T-helper 9 cell (primary cell): Measurements from ENCODE around the gene MUC5AC.
"Not testable (repeated sequence)": the region's sequence is repeated elsewhere in the genome, so short reads cannot be mapped to it uniquely, and the experiment has no call there.

ENCODE experiments used
- DNase-seq: peaks from one replicate; pipeline ENCODE4 v3.0.0-alpha.2; 2020

The MUC5AC gene

DNA sequence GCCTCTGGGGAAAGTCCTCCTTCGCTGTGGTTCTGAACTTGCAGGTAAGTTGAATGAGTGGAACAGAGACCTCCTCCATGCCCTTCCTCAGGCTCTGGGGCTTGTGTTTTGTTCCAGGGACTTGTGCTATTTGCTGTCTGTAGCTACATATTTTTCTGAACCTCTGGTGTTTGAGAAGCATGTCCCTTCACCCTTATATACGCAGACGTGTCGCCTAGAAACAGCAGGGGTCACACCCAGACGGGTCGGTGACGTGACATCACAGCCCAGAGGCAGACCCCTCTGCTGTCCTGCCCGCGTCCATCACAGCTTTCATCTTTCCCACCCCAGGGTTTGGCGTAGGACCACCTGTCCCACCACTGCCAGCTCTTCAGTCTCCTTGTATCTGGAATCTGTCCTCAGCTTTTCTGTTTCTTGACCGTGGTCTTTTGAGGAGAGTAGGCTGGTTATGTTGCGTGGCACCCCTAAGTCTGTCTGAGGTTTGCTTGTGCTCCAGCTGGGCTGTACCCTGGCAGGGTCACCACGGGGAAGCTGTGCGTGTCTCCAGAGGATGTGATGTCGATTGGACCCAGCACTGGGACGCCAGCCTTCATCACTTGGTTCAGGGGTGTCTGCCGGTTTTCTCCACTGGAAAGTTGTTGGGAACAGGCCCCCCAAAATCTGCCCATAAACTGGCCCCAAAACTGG lies 51.8 kb downstream of the MUC5AC start:
- no peak for DNase-seq

DNA sequence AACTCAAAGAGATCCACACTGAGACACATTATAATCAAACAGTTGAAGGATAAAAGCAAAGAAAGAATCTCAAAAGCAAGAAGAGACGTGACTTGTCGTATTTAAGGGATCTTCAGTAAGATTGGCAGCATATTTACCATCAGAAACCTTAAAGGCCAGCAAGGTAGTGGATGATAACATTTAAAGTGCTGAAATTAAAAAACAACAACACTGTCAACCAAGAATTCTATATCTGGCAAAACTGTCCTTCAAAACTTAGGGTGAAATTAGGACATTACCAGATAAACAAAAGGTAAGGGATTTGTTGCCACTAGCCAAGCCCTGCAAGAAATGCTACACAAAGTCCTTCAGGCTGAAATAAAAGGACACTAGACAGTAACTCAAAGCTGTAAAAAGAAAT lies 54.1 kb downstream of the MUC5AC start:
- DNase-seq = no peak

DNA sequence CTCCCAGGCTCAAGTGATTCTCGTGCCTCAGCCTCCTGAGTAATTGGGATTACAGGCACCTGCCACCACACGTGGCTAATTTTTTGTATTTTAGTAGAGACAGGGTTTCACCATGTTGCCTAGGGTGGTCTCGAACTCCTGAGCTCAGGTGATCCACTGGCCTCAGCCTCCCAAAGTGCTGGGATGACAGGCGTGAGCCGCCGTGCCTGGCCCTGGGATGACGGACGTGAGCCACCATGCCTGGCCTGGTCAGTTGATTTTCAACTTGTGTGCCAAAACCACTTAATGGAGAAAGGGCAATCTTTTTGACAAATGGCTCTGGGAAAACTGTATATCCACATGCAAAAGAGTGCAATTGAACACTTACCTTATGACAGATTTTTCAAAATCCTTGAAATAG lies 58.1 kb downstream of the MUC5AC start:
- not testable (repeated sequence) for DNase-seq

DNA sequence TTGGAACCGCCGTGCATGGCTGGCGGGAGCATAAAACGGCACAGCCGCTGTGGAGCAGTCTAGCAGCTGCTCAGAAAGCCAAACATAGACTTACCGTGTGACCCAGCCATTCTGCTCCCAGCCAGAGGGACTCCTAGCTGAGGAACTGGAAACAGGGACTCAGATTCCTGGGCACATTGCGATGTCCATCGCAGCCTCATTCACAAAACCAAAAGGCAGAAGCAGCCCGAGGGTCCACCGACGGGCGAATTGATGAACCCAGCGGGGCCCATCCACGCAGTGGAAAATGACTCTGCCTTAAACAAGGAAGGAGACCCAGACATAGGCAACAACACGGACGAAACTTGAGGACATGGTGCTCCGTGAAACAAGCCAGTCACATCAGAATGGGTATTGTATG lies 59.4 kb downstream of the MUC5AC start:
- no peak for DNase-seq

DNA sequence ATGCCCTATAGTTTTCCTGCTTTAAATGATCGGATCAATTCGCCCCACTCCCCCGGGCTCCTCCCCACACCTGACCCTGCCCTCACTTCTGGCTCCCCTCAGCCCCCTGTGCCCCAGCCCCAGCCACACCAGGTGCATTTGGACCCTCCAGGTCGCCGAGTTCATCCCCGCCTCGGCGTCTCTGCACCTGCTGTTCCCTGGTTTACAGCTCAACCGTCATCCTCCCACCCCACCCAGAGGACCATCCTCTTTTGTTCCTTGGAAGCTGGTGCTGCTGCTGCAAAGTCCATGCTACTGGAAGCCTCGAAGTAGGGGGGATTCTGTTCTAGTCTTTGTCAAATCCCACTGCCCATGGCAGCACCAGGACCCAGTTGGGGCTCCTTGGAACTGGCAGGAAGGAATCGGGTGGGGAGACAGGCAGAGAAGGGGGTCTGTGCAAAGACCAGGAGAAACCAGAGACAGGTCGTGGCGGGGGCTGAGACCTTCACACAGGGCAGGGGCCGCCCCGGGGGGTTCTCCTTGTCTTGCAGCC lies 60.6 kb downstream of the MUC5AC start:
- no peak for DNase-seq

DNA sequence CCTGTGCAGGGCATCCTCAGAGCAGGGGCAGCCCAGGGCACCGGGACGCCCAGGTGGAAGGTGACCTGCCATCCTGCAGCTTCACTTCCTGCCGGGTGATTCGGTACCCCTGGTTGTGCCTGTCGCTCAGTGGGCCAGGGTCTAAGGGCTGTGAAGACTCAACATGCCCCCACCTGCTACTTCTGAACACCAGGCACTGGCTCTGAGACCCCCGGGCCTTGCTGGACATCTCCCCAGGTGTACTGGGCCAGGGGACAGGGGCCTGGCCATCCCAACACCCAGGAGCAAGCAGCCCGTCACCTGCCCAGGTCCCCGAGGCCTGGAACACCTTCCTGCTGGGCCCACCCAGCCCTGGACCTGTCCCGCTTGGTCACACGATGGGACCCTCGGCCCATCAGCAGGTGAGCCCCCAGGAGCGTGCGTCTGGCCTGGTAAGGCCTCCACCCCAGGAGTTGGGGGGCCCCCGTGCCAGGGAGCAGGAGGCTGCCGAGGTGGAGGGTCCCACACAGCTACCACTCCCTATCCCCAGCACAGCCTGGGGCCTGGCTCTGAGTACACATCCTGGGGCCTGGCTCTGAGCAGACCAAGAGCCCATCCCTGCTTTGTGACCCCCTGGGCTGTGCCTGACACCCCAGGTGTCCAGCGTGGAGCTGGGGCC lies 61.2 kb downstream of the MUC5AC start:
- DNase-seq = no peak

DNA sequence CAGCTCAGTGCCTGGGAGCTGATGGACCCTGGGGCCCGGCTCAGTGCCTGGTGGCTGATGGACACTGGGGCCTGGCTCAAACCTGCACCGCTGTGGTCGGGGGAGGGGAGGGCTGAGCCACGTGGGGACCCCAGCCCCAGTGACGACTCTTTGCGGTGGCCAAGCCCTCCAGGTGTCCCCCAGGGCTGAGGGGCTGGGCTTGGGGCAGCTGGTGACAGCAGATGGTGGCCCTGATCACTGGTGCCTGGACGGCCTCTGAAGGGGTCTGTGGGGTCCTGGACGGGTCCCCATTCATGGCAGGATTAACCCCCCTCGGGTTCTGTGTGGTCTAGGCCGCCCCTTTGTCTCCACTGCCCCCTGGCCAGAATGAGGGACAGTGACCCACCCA lies 61.7 kb downstream of the MUC5AC start:
- DNase-seq = no peak

DNA sequence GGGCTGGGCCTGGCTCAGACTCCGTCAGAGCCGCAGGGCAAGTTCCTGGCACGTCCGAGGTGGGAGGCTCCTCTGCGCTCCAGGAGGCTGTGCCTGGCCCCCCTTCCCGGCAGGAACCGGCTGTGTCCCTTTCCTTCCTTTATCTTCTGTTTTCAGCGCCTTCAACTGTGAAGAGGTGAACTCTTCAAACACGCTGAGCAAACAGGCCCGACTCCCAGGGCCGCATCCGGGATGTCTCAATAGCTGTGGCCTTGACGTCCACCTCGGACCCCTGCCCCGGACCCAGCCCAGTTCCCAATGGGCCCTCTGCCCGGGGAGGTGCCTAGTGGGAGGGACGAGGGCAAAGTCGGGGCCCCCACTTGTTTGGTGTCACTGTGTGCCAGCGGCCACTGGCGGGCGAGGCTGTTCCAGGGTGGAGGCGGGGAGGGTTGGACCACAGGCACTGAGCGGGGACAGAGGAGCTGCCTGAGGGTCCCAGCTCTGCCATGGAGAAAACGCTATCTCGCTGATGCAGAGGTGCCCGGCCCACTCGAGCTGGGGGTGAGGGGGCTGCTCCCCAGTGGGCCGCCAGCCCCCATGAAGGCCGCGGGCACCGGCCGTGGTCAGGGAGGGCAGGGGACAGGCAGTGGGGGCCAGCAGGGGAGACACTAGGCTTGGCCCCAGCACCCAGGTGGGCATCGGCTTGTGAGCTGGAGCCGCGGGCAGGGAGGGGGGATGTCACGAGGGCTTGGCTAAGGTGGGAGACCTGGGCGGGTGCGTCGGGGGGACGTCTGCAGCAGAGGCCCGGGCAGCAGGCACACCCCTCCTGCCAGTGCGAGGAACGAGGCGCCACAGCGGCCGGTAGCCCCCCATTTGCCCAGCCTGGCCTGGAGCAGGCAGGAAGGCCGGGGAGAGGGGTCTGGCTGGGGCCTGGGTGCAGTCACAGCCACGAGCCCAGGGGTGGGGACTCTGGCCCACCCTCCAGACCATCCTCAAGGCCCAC lies 62.4 kb downstream of the MUC5AC start:
- DNase-seq = no peak

DNA sequence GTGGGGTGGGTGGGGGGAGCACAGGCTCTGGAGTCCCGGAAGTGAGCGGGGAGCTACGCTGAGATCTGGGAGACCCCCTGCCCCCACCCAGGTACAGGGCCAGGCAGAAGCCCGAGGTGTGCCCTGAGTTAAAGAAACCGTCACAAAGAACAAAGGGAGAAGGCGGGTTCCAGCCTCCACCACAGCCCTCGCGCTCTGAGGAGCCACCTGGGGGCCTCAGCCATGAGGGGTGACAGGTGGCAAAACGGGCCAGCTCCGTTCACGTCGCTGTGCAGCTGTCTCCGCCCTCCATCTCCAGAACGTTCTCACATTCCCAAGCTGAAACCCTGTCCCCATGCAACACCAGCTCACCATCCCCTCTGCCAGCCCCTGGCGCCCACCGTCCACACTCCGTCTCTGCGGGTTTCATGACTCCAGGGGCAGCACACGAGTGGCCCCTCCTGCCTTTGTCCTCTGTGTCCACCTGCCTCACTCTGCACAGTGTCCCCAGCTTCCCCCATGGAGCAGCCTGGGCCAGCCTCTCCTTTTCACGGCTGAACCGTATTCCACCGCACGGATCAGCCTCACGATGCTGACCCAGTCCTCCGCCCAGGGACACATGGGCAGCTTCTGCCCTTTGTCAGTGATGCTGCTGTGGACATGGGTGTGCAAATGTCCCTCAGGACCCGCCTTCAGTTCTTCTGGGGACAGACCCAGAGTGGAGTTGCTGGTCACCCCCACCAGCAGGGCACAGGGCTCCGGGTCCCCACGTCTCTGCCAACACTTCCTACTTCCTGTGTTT lies 63.4 kb downstream of the MUC5AC start:
- DNase-seq = no peak

DNA sequence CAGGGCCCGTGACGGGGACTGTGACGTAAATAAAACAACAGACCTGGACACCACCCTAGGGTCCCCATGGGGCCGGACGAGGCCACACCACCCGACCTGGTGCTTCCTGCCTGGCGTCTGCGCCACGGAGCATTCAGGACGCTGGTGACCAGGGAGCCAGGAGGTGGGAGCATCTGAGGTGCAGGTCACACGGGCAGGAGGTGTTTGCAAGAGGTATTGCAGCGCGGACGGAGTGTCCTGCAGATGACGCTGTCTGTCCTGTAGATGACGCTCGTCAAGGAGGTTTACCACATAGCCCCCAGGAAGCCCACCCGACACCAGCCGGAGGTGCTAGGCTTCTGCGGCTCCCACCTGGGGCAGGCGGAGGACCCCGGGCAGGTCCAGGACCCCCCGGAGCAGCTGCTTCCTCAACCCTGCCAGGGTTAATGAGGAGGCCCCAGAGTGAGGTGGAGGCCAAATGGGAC lies 64.1 kb downstream of the MUC5AC start:
- DNase-seq = no peak

DNA sequence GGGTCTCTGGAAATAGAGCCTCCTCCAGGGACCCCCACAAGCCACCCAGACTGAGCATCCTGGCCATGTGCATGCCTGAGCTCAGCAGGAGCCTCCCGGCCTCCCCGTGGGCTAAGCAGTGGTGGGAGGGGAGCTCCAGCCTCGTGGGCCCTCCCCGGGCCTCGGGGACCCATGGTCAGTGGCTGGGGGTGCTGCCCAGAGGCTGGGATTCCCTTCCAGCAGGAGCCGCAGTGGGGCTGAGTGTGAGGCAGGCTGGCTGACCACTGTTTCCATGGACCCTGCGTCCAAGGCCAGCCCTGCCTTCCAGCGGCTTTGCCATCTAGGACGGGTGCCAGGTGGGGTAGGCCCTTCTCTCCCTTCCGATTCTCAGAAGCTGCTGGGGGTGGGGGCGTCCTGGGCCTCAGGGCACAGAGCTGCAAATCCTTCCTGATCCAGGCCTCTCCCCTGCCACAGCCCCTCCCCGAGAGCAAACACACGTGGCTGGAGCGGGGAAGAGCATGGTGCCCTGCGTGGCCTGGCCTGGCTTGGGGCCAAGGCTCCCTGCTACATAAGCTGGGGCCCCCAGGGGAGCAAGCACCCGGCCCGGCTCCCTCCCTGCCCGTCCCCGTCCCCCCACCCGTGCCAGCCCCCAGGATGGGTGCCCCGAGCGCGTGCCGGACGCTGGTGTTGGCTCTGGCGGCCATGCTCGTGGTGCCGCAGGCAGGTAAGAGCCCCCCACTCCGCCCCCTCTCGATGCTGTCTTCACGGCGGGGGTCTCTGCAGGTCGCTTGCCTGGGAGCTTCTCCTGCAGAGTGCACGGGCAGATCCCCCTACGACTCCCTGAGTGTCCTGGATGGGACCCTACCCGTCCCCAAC lies 65.0 kb downstream of the MUC5AC start, which contains the start of gene MUC5B:
TSS of gene MUC5B (plus strand) at position 576 of the 855 bp plus-strand sequence. CDS start at position 634, 58 bp downstream.
- DNase-seq = no peak

DNA sequence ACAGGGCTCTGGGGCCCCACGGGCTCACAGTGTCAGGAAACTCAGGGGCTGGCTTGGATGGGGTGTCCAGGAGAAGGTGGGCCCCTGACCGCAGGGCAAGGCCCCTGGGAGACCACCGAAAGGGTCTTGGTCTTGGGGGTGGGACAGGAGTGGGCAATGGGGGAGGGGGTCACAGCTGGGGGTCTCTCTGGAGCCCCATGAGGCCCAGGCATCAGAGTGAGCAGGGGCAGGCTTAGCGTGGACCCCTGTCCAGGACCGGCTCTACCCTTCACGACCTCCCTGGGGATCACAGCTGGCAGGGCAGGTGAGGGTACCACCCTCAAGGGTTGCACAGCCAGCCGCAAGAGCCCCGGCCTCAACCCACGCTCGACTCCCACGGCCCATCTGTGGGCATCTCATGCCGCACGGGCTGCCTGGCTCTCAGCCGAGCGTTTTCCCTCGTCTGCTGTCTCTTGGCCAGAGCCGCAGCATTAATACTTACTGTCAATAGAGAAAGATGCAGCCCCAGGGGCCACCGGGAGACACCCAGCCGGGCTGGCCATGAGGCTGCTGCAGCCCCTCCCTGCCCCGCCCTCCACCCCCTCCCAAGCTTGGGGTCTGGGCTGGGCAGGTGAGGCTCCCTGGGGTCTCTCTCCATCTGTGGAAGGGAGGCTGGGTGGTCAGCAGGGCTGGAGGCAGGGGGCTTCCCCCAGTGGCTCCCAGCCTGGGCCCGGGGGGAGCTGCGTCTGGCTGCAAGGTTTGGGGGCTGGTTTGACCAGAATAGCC lies 65.8 kb downstream of the MUC5AC start:
- DNase-seq = no peak

DNA sequence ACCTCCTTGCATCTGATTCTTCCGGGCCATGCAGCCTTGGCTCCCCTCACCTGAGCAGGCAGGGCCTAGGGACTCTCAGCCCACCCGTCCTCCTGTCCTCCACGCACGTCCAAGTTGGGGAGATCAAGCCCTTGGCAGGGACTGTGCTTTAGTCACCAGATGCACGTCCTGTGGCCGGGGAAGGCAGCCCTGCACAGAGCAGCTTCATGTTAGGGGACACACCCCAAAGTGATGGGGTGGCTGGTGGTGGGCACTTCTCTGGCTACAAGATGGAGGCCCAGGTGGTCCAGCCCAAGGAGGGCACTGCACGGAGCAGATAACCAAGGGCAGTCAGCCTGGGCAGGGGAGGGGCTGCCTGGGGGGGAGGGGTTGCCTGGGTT lies 66.3 kb downstream of the MUC5AC start:
- DNase-seq = no peak

DNA sequence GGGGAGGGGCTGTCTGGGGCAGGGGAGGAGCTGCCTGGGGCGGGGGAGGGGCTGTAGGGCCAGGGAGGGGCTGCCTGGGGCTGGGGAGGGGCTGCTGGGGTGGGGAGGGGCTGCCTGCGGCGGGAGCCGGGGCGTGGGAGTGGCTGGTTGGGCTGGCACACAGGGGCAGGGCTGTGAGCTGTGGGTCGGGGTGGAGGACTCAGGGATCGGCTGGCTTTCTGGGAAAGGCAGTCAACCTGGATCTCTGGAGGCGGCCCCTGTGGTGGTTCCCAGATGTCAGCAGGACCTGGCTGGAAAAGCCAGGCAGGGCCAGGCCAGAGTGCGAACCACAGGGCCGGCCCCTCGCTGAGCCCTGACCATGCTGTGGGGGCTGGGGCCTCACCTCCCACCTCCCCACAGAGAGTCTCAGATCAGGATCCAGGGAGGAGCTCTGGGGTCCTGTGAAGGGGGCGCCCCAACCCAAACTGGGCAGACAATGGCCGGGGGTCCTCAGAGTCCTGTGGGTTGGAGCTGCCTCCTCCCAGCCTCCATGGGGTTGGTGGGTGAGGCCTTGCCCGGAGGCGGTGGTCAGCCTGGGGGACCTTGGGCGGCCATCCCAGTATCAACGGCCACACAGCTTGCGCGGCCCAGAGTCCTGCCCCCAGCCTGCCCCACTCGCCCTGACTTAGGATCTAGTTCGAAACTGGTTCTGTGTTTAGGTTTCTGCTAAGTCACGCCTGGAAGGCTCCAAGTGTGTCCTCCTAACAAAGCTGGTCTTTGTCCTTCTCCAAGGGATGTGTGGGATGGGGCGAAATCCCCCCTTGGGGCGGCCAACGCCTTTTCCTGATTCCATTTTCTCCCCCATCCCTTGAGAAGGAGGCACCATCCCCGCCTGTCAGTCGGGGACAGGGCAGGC lies 67.0 kb downstream of the MUC5AC start:
- no peak for DNase-seq

DNA sequence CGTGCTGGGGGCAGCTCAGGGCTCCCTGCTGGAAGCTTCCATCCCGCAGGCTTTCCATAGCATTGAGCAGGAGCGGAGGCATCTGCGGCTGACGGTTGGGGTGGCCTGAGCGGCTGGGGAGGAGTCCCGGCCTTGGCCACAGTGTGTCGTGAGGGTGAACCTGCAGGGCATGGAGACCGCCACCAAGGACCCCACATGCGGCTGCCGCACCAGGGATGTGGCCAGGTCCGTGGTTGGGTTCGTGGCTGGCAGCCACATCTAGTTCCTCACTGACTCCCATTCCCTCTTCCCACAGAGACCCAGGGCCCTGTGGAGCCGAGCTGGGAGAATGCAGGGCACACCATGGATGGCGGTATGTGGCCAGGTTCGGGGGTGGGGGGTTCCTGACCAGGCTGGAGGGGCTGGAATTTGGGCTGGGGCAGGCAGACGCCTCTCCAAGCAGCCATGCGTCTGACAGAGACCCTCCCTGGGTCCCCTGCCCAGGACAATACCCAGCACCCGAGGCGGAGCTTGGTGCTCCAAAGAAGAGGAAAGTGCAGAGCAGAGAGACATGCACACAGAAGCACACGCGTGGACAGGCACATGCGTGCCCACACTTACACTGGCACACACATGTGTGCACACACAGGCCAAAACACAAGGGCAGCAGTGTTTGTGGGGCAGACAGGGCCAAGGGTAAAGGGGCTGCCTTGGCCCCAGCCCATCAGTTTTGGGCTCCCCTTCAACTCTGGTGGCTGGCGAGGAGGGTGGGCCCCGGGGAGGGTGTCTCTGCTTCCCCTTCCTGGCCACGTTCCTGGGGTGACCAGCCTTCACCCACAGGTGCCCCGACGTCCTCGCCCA lies 67.9 kb downstream of the MUC5AC start:
- no peak for DNase-seq

DNA sequence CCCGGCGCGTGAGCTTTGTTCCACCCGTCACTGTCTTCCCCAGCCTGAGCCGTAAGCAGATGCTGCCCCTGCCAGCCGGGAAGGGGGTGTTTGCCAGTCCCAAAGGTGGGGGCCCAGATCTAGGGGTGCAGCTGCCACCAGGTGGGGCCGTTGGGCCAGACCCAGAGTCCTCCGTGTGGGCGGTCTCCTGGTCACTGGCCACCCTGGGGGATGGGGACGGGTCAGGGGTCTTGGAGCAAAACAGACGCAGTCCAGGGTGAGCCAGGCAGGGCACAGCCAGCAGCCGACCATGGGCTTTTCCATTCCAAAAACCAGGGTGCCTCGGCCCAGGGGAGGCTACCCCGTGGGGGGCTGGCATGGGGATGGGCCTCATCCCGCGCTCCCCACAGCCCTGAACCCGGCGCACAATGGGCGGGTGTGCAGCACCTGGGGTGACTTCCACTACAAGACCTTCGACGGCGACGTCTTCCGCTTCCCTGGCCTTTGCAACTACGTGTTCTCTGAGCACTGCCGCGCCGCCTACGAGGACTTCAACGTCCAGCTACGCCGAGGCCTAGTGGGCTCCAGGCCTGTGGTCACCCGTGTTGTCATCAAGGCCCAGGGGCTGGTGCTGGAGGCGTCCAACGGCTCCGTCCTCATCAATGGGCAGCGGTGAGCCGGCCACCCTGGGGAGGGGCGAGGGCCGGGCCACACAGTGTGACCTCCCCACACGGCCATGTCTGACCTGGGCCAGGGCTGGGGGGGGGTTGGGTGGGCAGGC lies 68.7 kb downstream of the MUC5AC start:
- no peak for DNase-seq

DNA sequence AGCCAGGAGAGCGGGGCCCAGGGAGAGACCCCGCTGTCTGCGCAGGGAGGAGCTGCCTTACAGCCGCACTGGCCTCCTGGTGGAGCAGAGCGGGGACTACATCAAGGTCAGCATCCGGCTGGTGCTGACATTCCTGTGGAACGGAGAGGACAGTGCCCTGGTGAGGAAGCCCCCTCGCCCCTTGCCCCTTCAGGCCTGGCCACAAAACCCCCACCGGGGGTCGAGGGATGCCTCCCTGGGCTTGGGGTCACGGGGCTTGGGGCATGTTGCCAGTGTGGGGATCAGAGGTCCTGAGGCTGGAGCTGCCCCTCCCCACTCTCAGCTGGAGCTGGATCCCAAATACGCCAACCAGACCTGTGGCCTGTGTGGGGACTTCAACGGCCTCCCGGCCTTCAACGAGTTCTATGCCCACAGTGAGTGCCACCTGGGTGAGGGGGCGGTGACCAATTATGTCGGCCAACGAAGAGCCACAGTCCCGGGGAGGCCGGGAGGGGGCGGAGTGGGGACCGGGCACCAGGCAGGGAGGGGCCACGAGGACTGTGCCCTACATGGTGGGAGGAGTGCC lies 69.3 kb downstream of the MUC5AC start:
- no peak for DNase-seq
